ENCODE data around the gene AP2A1.

DNA sequence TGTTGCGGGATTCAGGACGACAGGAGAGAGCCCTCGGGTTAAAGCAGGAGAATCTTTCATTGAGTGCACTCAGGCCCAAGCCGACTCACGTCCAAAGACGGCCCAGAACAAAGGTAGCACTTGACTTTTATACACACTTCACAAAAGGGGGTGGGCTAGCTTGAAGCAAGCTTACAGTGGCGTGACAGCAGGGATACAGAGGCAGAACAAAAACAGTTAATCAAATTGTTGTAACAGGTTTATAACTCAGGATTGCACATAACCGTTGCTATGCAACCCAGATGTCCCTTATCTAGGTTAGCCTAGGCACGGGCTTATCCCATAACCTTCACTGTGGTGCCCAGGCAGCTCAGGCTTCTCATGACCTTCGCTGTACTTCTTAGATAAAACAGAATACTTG, 53.3 kb downstream of the AP2A1 start:
- TF ChIP-seq, protein P1, sequence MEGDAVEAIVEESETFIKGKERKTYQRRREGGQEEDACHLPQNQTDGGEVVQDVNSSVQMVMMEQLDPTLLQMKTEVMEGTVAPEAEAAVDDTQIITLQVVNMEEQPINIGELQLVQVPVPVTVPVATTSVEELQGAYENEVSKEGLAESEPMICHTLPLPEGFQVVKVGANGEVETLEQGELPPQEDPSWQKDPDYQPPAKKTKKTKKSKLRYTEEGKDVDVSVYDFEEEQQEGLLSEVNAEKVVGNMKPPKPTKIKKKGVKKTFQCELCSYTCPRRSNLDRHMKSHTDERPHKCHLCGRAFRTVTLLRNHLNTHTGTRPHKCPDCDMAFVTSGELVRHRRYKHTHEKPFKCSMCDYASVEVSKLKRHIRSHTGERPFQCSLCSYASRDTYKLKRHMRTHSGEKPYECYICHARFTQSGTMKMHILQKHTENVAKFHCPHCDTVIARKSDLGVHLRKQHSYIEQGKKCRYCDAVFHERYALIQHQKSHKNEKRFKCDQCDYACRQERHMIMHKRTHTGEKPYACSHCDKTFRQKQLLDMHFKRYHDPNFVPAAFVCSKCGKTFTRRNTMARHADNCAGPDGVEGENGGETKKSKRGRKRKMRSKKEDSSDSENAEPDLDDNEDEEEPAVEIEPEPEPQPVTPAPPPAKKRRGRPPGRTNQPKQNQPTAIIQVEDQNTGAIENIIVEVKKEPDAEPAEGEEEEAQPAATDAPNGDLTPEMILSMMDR (IDR thresholded peaks at IDR 0.05; ENCODE audit: poor library complexity, severe bottlenecking): no peak
- TF ChIP-seq POLR2AphosphoS5 (IDR thresholded peaks at IDR 0.05) (no peak), EP300 (conservative IDR thresholded peaks at IDR 0.05; ENCODE audit: poor library complexity, severe bottlenecking) (no peak)

All from neural cell (in vitro differentiated cells).